ENCODE data around the gene CREG1. TPM values are rescaled to one million over a fixed set of nuclear protein-coding genes. Genes with fewer than 3 reads are reported as not detected.

CREG1 gene
- total and polyA plus RNA-seq, 10 donors: 40.8 to 364 (median 184) TPM

GRCh38 chr1:167544447-167545093, 9.0 kb downstream of the CREG1 start:
- H3K27me3 ChIP-seq (replicated peaks in 1 of 7): no peaks in the 10 kb centered on the region
- H3K27ac ChIP-seq: peak overlapping the region in 3 of 8 donors; percentile 47 to 56 (median 51)
- TF ChIP-seq POLR2AphosphoS5 (IDR thresholded peaks at IDR 0.05): peak in 1 of 3 donors; percentile 25
- no peak for TF ChIP-seq CTCF (IDR thresholded peaks at IDR 0.05 in 8 of 11, conservative IDR thresholded peaks at IDR 0.05 in 3 of 11)
- H3K36me3 ChIP-seq: peaks cover 0 to 68% (median 26%) of the 10 kb centered on the region in 6 donors
- intact Hi-C loops (cut with DNase I; ENCODE audit: low total_unique reads): no loop called here
- 67 to 87% (median 75%) methylated on average over 3 of the region's 3 CpGs for WGBS, 5 donors
- no peaks in the 10 kb centered on the region for H3K9me3 ChIP-seq
- no peak for DNase-seq
- peaks cover 0 to 92% (median 24%) of the 10 kb centered on the region in 6 donors for H3K4me1 ChIP-seq
- H3K4me3 ChIP-seq: no peak overlapping the region

- intact Hi-C loops (cut with DNase I; ENCODE audit: low total_unique reads): no loop called here
- no peak overlapping the region for H3K4me3 ChIP-seq
- H3K36me3 ChIP-seq: peaks cover 0 to 68% (median 26%) of the 10 kb centered on the region in 6 donors
- no peaks in the 10 kb centered on the region for H3K27me3 ChIP-seq (replicated peaks in 1 of 7)
- DNase-seq: no peak
- no peaks in the 10 kb centered on the region for H3K9me3 ChIP-seq
- no peak for TF ChIP-seq POLR2A (IDR thresholded peaks at IDR 0.05)
- peak in 2 of 3 donors; percentile 10 to 19 for TF ChIP-seq POLR2AphosphoS5 (IDR thresholded peaks at IDR 0.05)
- no peak for TF ChIP-seq CTCF (IDR thresholded peaks at IDR 0.05 in 8 of 11, conservative IDR thresholded peaks at IDR 0.05 in 3 of 11)
- peaks cover 0 to 92% (median 27%) of the 10 kb centered on the region in 6 donors for H3K4me1 ChIP-seq
- 83 to 88% (median 85%) methylated on average over 13 of the region's 13 CpGs for WGBS, 5 donors
- H3K27ac ChIP-seq: peak overlapping the region in 3 of 8 donors; percentile 51 to 60 (median 56)
Observed at GRCh38 chr1:167543199-167543990, 10.2 kb downstream of the CREG1 start.

- H3K27ac ChIP-seq: peak overlapping the region in 5 of 8 donors; percentile 3 to 60 (median 51)
- DNase-seq: no peak
- no peaks in the 10 kb centered on the region for H3K9me3 ChIP-seq
- no peaks in the 10 kb centered on the region for H3K27me3 ChIP-seq (replicated peaks in 1 of 7)
- WGBS, 5 donors: 71 to 82% (median 75%) methylated on average over 12 of the region's 12 CpGs
- no peak for TF ChIP-seq CTCF (IDR thresholded peaks at IDR 0.05 in 8 of 11, conservative IDR thresholded peaks at IDR 0.05 in 3 of 11)
- TF ChIP-seq POLR2A (IDR thresholded peaks at IDR 0.05): no peak
- TF ChIP-seq POLR2AphosphoS5 (IDR thresholded peaks at IDR 0.05): no peak
- no peak overlapping the region for H3K4me3 ChIP-seq
- intact Hi-C loops (cut with DNase I; ENCODE audit: low total_unique reads): no loop called here
- peaks cover 0 to 82% (median 27%) of the 10 kb centered on the region in 6 donors for H3K4me1 ChIP-seq
- peaks cover 0 to 62% (median 25%) of the 10 kb centered on the region in 6 donors for H3K36me3 ChIP-seq
Observed at GRCh38 chr1:167542109-167543032, 11.2 kb downstream of the CREG1 start.
